ENCODE results near the gene PHF12.

PHF12 gene

DNA sequence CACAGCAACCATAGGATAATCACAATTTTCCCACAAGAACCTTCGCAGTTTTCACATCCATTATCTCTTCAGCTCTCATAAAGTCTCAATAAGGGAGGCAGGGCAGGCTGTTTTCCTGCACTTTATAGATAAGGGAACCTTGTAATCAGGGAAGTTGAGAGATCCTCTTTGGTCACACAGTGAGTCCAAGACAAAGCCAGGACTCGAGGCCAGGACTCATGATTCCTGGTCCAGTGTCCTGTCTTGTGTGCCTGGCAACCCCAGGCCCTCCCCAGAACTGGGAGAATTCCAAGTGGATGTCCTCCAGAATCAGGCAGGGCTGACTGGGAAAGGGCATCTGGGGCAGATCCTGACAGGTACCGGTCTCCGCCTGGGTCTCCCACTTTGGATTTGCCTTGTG is 23.1 kb upstream of the PHF12 start:
- no peaks in the 10 kb centered on the region for H3K9me3 ChIP-seq (ENCODE audit: control insufficient read depth, low read length)
- H3K79me1 ChIP-seq (replicated peaks; ENCODE audit: low read length, poor library complexity, severe bottlenecking) = no peaks in the 10 kb centered on the region
- H2AFZ ChIP-seq (ENCODE audit: low read depth, low read length) = no peak overlapping the region
- H4K91ac ChIP-seq (ENCODE audit: low read length) = no peak overlapping the region
- WGBS = 74% methylated on average over 4 of the region's 4 CpGs
- H3K4me2 ChIP-seq (ENCODE audit: low read length, poor library complexity, severe bottlenecking) = no peak overlapping the region
- H3K27me3 ChIP-seq (ENCODE audit: control insufficient read depth in 1 of 2, insufficient read depth in 1 of 2, low read length in 2 of 2) = peaks cover 89 to 99% of the 10 kb centered on the region in 2 experiments
- H2BK15ac ChIP-seq (ENCODE audit: low read depth, poor library complexity, severe bottlenecking) = no peak overlapping the region
- H3K36me3 ChIP-seq (ENCODE audit: control insufficient read depth in 1 of 2, insufficient read depth in 2 of 2, low read depth in 1 of 2, low read length in 2 of 2) = no peaks in the 10 kb centered on the region
- no peak for DNase-seq
- H2BK12ac ChIP-seq (ENCODE audit: low read length in 2 of 2) = no peak overlapping the region
- no peak overlapping the region for H3K27ac ChIP-seq (ENCODE audit: low read length, poor library complexity, severe bottlenecking)
- H3K23ac ChIP-seq (ENCODE audit: low read length in 2 of 2) = no peak overlapping the region
- no peak overlapping the region for H3K18ac ChIP-seq (ENCODE audit: low read depth in 1 of 2, low read length in 2 of 2)
- H2BK120ac ChIP-seq (ENCODE audit: low read depth, low read length) = no peak overlapping the region
- no peak overlapping the region for H4K8ac ChIP-seq (ENCODE audit: low read length)
- H3K4me3 ChIP-seq (ENCODE audit: insufficient read depth in 1 of 2, low read depth in 1 of 2, low read length in 2 of 2) = no peak overlapping the region
- no peak overlapping the region for H3K9ac ChIP-seq (ENCODE audit: low read length)
- H2BK5ac ChIP-seq (ENCODE audit: low read depth, low read length, poor library complexity, severe bottlenecking) = no peak overlapping the region
- no peak overlapping the region for H3K14ac ChIP-seq (ENCODE audit: low read length in 2 of 2)
- H3K4ac ChIP-seq (ENCODE audit: low read depth in 1 of 2, low read length in 2 of 2) = no peak overlapping the region
- H2AK5ac ChIP-seq (ENCODE audit: low read length, severe bottlenecking) = no peak overlapping the region
- H3K4me1 ChIP-seq (ENCODE audit: control insufficient read depth, insufficient read depth, low read depth, low read length) = peaks cover 5% of the 10 kb centered on the region

- H3K79me1 ChIP-seq (replicated peaks; ENCODE audit: low read length, poor library complexity, severe bottlenecking) = no peaks in the 10 kb centered on the region
- H2BK5ac ChIP-seq (ENCODE audit: low read depth, low read length, poor library complexity, severe bottlenecking) = no peak overlapping the region
- H3K4me1 ChIP-seq (ENCODE audit: control insufficient read depth, insufficient read depth, low read depth, low read length) = peaks cover 9% of the 10 kb centered on the region
- no peak overlapping the region for H4K8ac ChIP-seq (ENCODE audit: low read length)
- H3K23ac ChIP-seq (ENCODE audit: low read length in 2 of 2) = no peak overlapping the region
- H3K27ac ChIP-seq (ENCODE audit: low read length, poor library complexity, severe bottlenecking) = no peak overlapping the region
- no peak overlapping the region for H3K4ac ChIP-seq (ENCODE audit: low read depth in 1 of 2, low read length in 2 of 2)
- 32% methylated on average over 2 of the region's 2 CpGs for WGBS
- no peak overlapping the region for H2BK15ac ChIP-seq (ENCODE audit: low read depth, poor library complexity, severe bottlenecking)
- no peak overlapping the region for H3K14ac ChIP-seq (ENCODE audit: low read length in 2 of 2)
- H3K18ac ChIP-seq (ENCODE audit: low read depth in 1 of 2, low read length in 2 of 2) = no peak overlapping the region
- no peak overlapping the region for H2BK12ac ChIP-seq (ENCODE audit: low read length in 2 of 2)
- H3K9me3 ChIP-seq (ENCODE audit: control insufficient read depth, low read length) = no peaks in the 10 kb centered on the region
- no peak overlapping the region for H3K9ac ChIP-seq (ENCODE audit: low read length)
- H4K91ac ChIP-seq (ENCODE audit: low read length) = no peak overlapping the region
- peaks cover 78 to 99% of the 10 kb centered on the region in 2 experiments for H3K27me3 ChIP-seq (ENCODE audit: control insufficient read depth in 1 of 2, insufficient read depth in 1 of 2, low read length in 2 of 2)
- no peak overlapping the region for H2AFZ ChIP-seq (ENCODE audit: low read depth, low read length)
- H3K4me3 ChIP-seq (ENCODE audit: insufficient read depth in 1 of 2, low read depth in 1 of 2, low read length in 2 of 2) = no peak overlapping the region
- no peaks in the 10 kb centered on the region for H3K36me3 ChIP-seq (ENCODE audit: control insufficient read depth in 1 of 2, insufficient read depth in 2 of 2, low read depth in 1 of 2, low read length in 2 of 2)
- no peak overlapping the region for H2BK120ac ChIP-seq (ENCODE audit: low read depth, low read length)
- DNase-seq = peak; percentile 49
- no peak overlapping the region for H3K4me2 ChIP-seq (ENCODE audit: low read length, poor library complexity, severe bottlenecking)
- no peak overlapping the region for H2AK5ac ChIP-seq (ENCODE audit: low read length, severe bottlenecking)
These were observed 22.1 kb upstream of the PHF12 start for GRCh38 chr17:28973425-28973824.

- H2BK15ac ChIP-seq (ENCODE audit: low read depth, poor library complexity, severe bottlenecking) = no peak overlapping the region
- H3K14ac ChIP-seq (ENCODE audit: low read length in 2 of 2) = no peak overlapping the region
- 74% methylated on average over 10 of the region's 10 CpGs for WGBS
- no peak overlapping the region for H2AK5ac ChIP-seq (ENCODE audit: low read length, severe bottlenecking)
- no peak overlapping the region for H3K27ac ChIP-seq (ENCODE audit: low read length, poor library complexity, severe bottlenecking)
- no peaks in the 10 kb centered on the region for H3K79me1 ChIP-seq (replicated peaks; ENCODE audit: low read length, poor library complexity, severe bottlenecking)
- H3K23ac ChIP-seq (ENCODE audit: low read length in 2 of 2) = no peak overlapping the region
- no peak overlapping the region for H2AFZ ChIP-seq (ENCODE audit: low read depth, low read length)
- DNase-seq = no peak
- H3K9me3 ChIP-seq (ENCODE audit: control insufficient read depth, low read length) = no peaks in the 10 kb centered on the region
- no peaks in the 10 kb centered on the region for H3K36me3 ChIP-seq (ENCODE audit: control insufficient read depth in 1 of 2, insufficient read depth in 2 of 2, low read depth in 1 of 2, low read length in 2 of 2)
- H4K8ac ChIP-seq (ENCODE audit: low read length) = no peak overlapping the region
- no peak overlapping the region for H3K4me2 ChIP-seq (ENCODE audit: low read length, poor library complexity, severe bottlenecking)
- no peak overlapping the region for H2BK5ac ChIP-seq (ENCODE audit: low read depth, low read length, poor library complexity, severe bottlenecking)
- H3K4ac ChIP-seq (ENCODE audit: low read depth in 1 of 2, low read length in 2 of 2) = no peak overlapping the region
- no peak overlapping the region for H2BK120ac ChIP-seq (ENCODE audit: low read depth, low read length)
- H3K9ac ChIP-seq (ENCODE audit: low read length) = no peak overlapping the region
- peaks cover 17% of the 10 kb centered on the region for H3K4me1 ChIP-seq (ENCODE audit: control insufficient read depth, insufficient read depth, low read depth, low read length)
- H3K27me3 ChIP-seq (ENCODE audit: control insufficient read depth in 1 of 2, insufficient read depth in 1 of 2, low read length in 2 of 2) = peaks cover 74 to 99% of the 10 kb centered on the region in 2 experiments
- H2BK12ac ChIP-seq (ENCODE audit: low read length in 2 of 2) = no peak overlapping the region
- H3K4me3 ChIP-seq (ENCODE audit: insufficient read depth in 1 of 2, low read depth in 1 of 2, low read length in 2 of 2) = no peak overlapping the region
- H3K18ac ChIP-seq (ENCODE audit: low read depth in 1 of 2, low read length in 2 of 2) = no peak overlapping the region
- no peak overlapping the region for H4K91ac ChIP-seq (ENCODE audit: low read length)
These were observed 21.1 kb upstream of the PHF12 start for GRCh38 chr17:28972437-28972836.

- Histone ChIP-seq H3K79me1 (replicated peaks; ENCODE audit: low read length, poor library complexity, severe bottlenecking) (no peaks in the 10 kb centered on the region), H3K4me2 (ENCODE audit: low read length, poor library complexity, severe bottlenecking) (no peak overlapping the region), H4K91ac (ENCODE audit: low read length) (no peak overlapping the region), H3K36me3 (ENCODE audit: control insufficient read depth in 1 of 2, insufficient read depth in 2 of 2, low read depth in 1 of 2, low read length in 2 of 2) (no peaks in the 10 kb centered on the region), H2AK5ac (ENCODE audit: low read length, severe bottlenecking) (no peak overlapping the region), H3K14ac (ENCODE audit: low read length in 2 of 2) (no peak overlapping the region), H2BK120ac (ENCODE audit: low read depth, low read length) (no peak overlapping the region), H3K27ac (ENCODE audit: low read length, poor library complexity, severe bottlenecking) (no peak overlapping the region), H3K4ac (ENCODE audit: low read depth in 1 of 2, low read length in 2 of 2) (no peak overlapping the region), H3K4me1 (ENCODE audit: control insufficient read depth, insufficient read depth, low read depth, low read length) (peaks cover 18% of the 10 kb centered on the region), H3K4me3 (ENCODE audit: insufficient read depth in 1 of 2, low read depth in 1 of 2, low read length in 2 of 2) (no peak overlapping the region), H3K9ac (ENCODE audit: low read length) (no peak overlapping the region), H3K27me3 (ENCODE audit: control insufficient read depth in 1 of 2, insufficient read depth in 1 of 2, low read length in 2 of 2) (peaks cover 70 to 96% of the 10 kb centered on the region in 2 experiments), H3K9me3 (ENCODE audit: control insufficient read depth, low read length) (no peaks in the 10 kb centered on the region), H2BK12ac (ENCODE audit: low read length in 2 of 2) (no peak overlapping the region), H4K8ac (ENCODE audit: low read length) (no peak overlapping the region), H3K18ac (ENCODE audit: low read depth in 1 of 2, low read length in 2 of 2) (no peak overlapping the region), H2AFZ (ENCODE audit: low read depth, low read length) (no peak overlapping the region), H2BK5ac (ENCODE audit: low read depth, low read length, poor library complexity, severe bottlenecking) (no peak overlapping the region), H2BK15ac (ENCODE audit: low read depth, poor library complexity, severe bottlenecking) (no peak overlapping the region), H3K23ac (ENCODE audit: low read length in 2 of 2) (no peak overlapping the region)
- 87% methylated on average over 6 of the region's 6 CpGs for WGBS
- DNase-seq = no peak
These were observed 19.6 kb upstream of the PHF12 start for GRCh38 chr17:28970879-28971278.

Data from mesenchymal stem cell (in vitro differentiated cells and primary cell).